Testis (tissue), 2 donors: ENCODE results near the gene GLI2.

Experiments
- CTCF ChIP-seq, 3 experiments: fragments of 450-650 bp in 2 of 3; fragments of 200-600 bp in 1 of 3; sonication (generic) in 1 of 3; IDR thresholded peaks; one replicate each; pipeline ENCODE4 v1.5.1; 2016 to 2019; ENCODE audit warnings: antibody characterized with exemption in 3 of 3, mild to moderate bottlenecking in 2 of 3, moderate library complexity in 1 of 3
- POLR2A ChIP-seq: fragments of 450-650 bp; IDR thresholded peaks from one replicate; pipeline ENCODE4 v1.6.1; 2017; ENCODE audit warnings: antibody characterized with exemption, mild to moderate bottlenecking, moderate library complexity

GRCh38 chr2:120783371-120783791 is 47.7 kb downstream of the GLI2 start:
- TF ChIP-seq POLR2A, result no peak
- TF ChIP-seq CTCF (IDR thresholded peaks at IDR 0.05), result no peak
